ENCODE results near the gene ZBTB4.
A peak's percentile ranks its signal among the peaks of the same experiment; 100 is the strongest.
"Not testable (repeated sequence)": the region's sequence is repeated elsewhere in the genome, so short reads cannot be mapped to it uniquely, and the experiment has no call there.

ZBTB4 gene

DNA sequence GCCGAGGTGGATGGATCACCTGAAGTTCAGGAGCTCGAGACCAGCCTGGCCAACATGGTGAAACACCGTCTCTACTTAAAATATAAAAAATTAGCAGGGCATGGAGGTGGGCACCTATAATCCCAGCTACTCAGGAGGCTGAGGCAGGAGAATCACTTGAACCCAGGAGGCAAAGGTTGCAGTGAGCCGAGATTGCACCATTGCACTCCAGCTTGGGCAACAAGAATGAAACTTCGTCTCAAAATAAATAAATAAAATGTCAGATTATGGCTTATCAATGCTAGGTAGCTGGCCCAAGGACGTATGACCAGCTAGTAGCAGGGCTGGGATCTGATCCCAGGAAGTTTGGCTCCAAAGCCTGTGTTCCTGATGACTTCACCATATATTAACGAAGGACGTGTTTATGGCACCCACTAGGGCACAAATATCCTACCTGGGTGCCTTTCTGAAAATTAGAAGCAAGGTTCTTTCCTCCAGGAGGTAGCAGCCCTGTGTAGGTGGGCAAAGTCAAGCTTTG lies 8.9 kb downstream of the ZBTB4 start:
- not testable (repeated sequence) for DNase-seq

DNA sequence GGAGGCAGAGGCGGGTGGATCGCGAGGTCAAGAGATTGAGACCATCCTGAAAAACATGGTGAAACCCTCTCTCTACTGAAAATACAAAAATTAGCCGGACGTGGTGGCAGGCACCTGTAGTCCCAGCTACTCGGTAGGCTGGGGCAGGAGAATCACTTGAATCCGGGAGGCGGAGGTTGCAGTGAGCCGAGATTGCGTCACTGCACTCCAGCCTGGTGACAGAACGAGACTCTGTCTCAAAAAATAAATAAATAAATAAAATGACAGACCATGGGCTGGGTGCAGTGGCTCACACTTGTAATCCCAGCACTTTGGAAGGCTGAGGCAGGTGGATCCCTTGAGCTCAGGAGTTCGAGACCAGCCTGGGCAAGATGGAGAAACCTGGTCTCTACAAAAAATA lies 9.6 kb downstream of the ZBTB4 start:
- DNase-seq = not testable (repeated sequence)

DNA sequence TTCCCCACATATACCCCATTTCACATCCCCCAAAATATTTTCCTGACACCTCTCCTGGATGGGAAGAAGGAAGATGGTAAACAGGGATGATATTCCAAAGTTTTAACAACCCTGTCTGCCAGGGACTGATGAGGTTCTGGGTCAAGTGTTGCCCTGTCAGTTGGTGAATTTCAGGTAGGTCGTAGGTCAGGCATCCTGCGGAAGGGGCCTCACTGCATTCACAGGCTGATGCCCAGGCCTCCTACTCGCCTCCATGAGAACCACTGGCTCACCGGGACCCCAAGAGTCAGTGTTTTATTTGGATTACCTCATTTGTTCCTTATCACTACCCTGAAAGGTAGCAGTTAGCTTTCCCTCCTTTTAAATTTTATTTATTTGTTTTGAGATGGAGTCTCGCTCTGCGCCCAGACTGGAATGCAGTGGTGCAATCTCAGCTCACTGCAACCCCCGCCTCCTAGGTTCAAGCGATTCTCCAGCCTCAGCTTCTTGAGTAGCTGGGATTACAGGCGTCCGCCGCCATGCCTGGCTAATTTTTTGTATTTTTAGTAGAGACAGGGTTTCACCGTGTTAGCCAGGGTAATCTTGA lies 10.5 kb downstream of the ZBTB4 start:
- no peak for DNase-seq

DNA sequence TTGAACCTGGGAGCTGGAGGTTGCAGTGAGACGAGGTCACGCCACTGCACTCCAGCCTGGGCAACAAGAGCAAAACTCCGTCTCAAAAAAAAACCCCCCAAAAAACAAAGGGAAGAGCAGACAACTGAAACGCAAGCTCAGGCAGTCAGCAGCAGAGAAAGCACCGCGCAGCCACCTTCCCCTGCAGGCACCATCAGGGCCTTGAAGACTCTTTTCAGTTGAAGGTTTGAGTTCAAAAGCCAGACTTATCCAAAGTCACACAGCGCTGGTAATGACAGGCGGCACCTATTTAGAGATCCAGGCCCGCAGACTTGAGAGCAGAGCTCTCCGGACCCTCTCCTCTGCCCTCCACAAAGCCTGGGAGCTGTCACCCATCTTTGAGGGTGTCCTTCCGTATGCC lies 11.1 kb downstream of the ZBTB4 start:
- no peak for DNase-seq

DNA sequence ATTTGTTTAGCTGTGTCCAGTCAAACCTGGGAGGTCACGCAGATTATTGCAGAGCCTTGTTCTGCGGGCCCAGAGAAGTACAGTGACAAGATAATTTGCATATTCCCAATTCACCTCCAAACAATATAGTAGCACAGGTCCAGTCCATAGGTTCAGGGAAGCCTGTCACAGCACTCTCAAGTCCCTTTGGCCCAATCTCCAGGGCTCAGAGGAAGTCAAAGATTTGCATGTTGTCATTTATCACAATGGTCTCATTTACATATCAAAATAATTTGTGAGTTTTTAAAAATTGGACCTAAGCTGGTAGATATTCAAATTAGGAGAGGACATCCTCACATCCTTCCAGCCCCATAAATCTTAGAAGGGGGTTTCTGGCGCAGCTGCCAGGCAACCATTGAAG lies 11.9 kb downstream of the ZBTB4 start:
- DNase-seq = no peak

DNA sequence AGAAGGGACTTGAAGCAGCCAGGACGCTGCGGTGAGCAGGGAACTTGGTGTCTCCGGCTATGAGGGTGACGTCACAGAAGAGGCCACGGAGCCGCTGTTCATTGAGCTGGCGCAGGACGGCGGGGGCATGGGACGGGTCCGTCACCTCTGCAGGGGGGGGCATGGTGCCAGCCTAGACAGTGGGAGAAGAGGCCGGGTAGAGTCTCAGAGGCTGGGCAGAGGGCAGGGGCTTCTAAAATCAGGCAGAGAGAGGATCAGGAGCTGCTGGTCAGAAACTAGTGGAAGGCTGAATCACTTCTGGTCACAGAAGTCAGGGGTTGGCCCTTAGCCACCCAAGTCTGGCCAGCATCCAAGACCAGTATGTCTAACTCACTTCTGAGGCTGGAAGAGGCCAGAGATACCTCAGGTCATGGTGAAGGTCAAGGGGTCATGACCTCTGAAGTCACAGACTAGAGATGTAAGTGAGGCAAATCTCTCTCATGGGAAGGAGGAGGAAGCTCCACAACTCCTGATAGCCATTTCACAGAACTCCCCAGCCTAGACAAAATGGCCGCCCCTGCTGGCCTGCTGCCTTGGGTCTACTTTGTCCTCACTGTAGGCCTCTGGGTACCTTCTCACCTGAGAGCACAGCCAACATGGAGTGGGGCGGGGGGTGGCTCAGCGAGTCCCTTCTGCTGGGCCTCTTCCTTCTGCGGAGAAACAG lies 12.6 kb downstream of the ZBTB4 start:
- no peak for DNase-seq

DNA sequence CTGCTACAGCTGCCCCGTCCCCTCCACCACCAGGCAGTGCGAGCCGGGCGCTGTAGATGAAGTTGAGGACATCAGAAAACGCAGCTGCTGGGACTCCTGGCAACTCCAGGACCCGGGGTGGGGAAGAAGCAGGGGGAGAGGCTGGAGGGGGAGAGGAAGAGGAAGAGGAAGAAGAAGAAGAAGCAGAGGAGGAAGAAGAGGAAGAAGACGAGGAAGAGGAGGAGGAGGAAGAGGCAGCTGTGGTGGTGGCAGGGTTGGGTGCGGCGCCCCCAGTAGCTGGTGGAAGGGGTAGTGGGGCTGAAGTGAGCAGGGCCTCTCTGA lies 13.2 kb downstream of the ZBTB4 start:
- no peak for DNase-seq

DNA sequence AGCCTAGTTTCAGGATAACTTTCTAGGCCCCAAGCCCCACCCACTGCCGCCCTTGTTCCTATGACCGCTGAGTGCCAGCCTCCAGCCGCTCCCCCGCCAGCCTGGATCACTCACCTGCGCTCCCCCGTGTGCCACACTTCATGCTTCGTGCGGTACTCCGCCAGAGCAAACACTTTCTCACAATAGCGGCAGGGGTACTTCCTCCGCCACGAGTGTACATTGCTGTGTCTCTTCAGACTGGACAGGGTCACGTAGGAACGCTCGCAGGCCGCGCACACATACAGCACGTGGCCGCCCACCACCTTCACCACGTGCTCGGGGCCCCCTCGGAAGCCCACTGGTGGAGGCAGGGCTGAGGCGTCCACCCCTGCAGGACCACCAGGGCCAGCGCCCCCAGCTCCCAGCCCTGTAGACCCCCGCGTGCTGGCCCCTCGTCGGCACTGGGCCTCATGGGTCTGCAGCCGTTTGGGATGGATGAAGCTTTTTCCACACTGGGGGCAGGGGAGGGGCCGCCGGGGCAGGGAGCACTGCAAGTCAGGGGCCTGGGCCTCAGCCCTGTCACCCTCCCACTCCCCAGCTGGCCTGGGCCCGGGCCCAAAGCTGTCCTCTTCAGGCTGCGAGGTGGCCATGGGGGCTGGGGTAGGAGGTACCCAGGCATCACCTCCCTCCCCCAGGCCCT lies 13.7 kb downstream of the ZBTB4 start:
- no peak for DNase-seq

DNA sequence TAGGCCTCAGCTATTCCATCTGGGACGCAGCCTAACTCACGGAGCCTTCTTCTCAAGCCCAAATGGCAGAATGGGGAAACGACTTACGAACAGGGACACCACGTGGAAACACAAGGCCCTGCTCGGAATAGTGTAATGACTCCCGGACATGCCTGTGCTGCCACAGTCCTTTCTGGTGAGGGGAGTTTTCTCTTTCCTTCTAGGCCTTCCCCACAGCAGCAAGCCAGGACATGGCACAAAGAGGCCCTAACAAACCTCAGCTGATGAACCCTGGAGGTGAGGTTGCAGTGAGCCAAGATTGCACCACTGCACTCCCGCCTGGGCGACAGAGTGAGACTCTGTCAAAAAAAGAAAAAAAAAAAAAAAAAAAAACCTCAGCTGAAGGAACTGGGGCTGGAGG lies 15.3 kb downstream of the ZBTB4 start:
- DNase-seq = no peak

DNA sequence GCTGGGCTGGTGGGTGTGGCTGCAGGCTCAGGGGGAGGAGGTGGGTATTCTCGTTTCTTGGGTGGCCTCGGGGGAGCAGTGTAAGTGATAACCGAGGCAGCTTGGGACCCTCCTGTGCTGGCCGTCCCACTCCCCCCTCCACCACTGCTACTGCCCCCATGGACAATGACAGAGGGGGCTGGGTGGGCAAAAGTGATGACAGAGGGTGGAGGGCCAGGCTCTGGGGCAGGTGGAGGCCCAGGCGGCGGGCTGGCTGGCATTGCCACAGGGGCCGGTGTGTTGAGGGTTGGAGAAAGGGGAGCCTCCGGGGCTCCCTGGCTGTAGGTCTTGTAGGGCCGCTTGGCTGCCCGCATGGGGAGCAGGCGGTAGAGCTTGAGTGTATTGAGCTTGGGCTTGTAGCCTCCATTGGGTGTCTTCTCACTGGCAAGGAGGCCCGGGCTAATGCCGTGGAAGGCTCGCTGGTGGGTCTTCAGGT lies 16.0 kb downstream of the ZBTB4 start:
- no peak for DNase-seq

DNA sequence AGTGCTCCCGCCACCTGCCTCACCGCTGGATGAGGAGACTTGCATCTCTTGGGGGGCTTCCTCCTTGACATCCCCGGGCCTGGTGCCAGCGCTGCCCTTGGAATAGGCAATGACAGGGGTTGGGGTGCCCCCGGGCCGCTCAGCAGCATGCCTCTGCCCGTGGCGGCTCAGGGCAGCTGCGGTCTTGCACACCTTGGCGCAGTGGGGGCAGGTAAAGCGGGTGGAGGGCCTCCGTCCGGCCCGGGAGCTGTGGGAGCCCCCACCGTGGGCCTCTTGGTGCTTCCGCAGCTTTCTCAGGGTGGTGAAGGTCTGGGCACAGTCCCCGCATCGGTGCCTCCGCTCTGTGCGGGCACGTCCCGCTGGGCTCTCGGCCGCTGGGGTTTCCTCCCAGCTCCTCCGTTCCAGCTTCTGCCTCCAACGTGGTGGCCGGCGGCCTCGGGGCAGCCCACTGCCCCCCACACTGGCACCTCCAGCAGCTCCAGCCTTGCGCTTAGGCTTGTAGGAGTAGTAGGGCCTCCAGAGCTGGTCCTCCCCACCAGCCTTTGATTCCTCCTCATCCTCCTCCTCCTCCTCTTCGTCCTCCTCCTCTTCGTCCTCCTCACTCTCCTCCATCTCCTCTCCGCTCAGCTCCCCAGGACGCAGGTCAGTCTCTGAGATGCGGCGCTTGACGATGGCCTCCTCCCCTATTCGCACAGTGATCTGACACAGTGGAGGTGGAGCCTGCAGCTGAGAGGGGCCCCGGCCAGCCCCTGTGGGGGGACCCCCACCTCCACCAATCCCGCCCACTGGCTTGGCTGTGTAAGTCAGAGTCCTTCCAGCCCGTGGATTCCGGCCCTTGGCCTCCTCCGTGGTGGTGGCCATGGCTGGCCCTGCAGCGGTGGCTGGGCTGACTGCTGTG lies 16.7 kb downstream of the ZBTB4 start:
- no peak for DNase-seq

DNA sequence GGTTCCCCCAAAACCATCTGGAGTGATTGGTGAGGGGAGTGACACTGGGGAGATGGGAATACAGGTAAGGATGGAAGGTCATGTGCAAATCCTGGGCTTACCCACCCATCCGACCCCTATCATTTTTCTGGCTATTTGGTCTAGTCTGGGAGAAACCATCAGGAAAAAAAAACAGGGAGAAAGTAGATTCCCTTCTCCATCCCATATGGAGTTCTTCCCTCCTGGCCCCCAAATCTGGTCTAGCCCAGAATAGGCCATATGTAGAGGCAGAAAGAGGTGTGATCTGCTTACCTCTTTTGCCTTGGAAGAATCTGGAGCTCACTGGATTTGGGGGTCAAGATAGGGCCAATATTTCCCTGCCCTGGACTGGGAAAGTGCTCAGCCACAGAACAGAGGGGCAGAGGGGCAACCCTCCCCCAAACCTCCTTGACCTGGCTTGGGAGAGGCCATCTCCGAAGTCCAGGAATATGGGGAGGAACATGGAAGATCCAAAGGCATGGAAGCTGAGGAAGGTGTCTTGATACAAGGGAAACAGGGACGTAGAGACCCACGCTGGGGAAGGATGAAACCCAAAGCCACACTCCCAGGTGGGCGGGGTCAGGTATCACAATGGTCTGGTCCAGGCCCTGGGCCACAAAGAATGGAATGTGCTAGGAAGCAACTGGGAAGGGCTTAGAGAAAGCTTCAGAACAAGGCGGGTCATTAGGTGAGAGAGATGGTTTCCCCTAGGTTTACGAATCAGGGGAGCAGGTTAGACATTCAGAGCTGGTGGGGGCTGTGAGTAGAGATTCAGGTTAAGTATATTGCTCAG lies 18.4 kb downstream of the ZBTB4 start:
- DNase-seq = no peak

DNA sequence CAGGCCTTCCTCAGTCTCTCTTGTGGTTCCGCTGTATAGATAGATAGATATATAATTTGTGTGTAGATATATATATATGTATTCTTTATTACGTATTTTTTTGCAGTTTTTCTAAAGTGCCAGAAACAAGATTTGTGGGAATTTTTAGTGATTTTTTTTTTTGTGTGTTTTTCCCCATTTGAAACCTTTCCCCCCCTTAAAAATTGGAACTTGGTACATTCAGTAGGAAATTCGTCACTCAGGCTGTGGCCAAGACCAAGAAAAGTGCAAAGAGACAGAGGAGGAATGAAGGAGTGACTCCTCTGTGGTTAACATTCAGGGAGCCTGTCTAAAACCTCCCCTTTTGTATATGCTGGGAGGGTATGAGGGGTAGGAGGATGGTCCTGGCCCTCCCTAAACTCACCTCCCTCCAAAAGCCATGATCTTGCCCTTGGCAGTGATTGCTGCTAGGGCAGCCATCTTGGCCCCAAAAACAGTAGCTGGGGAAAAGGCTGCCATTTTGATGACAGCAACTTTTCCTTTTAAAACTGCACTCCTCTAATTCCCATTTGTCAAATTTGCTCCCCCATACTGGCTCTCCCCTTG lies 19.4 kb downstream of the ZBTB4 start:
- DNase-seq = no peak

DNA sequence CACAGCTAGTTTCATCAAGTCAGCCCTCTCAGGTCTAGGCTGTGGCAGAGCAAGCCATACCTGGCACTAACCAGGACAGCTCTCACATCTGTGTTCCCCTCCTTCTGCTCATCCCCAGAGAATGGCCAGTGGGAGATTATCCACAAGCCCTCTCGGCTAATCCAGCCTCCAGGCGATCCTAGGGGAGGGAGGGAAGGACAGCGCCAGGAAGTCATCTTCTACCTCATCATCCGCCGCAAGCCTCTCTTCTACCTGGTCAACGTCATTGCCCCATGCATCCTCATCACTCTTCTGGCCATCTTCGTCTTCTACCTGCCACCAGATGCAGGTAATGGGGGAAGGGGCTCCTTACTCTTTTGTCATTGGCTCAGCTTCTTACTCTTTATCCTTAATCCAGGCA lies 31.0 kb downstream of the ZBTB4 start:
- no peak for DNase-seq

DNA sequence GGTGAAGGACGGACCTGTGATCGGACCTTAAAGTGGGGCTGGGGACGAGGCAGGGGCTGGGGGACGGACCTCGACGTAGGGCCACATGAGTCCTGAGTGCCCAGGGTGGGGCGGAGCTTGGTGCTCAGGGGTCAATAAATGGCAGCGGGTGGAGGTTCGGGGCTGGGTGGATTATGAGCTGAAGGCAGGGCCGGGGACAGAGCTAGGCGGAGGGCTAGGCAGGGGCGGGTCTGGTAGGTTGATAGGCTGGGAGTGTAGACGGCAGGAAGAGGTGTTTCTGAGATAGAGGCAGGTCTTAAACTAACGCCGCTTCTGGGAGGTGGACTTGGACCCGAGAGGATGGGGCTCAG lies 33.8 kb downstream of the ZBTB4 start:
- peak in 1 of 4 experiments; percentile 20 for DNase-seq

DNA sequence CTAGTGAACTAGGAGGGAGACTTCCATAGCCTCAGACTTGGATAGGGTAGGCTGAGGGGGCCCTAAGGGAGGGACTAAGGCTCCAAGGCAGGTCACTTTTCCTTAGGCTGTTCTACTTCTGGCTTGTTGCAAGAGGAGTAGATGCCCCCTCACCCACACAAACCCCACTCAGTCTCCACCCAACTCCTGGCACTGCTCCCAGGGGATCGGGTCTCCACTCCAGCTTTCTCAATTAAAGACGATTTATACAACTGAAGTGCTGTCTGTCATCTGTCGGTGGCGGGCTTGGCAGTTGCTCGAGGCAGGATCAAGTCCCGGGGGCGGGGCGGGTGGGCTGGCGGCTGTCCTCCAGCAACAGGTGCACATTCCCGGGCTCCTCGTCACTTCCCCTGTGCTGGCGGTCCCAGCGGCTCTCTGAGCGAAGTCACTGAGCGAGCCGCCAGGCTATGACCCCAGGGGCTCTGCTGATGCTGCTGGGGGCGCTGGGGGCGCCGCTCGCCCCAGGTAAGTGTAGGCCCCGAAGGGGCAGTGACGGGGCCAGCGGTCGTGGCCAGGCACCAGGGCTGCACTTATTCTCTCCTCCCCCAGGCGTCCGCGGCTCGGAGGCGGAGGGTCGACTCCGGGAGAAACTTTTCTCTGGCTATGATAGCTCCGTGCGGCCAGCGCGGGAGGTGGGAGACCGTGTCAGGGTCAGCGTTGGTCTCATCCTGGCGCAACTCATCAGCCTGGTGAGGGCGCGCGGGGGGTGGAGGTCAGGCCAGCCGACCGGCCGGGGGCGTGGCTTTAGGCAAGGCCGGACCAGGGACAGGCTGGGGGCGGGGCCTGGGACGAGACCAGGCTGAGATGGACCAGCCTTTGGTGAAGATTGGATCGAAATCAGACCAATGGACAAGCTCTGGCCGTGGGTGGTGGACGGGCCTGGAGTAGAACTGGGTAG lies 34.5 kb downstream of the ZBTB4 start, which contains the start of gene CHRNB1:
TSS of gene CHRNB1 (plus strand) at position 380 of the 937 bp plus-strand sequence. CDS start at position 447, 67 bp downstream.
- no peak for DNase-seq

DNA sequence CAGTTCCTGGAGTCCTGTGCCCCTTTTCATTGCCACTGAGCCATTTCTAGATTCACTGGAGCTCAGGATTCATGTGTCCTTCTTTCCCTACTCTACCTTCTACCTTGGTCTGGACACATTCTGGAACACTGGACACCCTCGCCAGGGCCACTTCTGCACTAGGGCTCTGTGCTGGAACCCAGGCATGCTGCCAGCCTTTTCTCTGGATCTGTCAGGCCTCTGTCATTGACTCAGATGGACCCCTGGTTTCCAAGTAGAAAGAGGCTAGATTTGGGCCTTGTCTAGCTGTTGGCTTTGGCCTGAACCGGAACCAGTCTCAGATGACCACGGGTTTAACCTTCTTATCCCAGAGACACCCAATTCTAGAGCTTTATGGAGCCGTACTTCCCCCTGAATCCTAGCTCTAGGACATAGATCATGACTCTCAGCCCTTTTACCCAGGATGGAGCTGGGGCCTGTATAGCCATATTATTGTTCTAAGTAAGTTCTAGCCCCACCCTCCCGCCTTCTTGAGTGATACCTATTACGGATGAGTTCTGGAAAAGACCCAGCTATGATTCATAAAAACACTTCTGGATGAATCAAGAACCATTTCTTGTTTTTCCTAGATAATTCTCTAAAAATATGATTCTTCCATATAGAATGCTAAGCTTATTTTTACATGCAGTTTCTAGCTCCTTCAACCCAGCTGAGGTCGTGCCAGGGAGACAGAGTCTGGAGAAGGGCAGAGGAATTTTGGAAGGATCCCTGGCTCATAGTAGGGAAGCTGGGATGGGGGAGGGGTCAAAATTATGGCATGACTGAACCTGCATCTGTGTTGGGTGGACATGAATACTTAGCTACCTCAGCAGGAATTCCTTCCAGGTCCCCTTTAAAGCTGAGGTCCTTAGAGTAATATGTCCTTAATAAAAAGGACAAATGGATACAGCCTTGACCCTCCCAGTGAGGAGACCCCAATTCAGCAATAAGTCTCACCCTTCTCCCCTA lies 35.6 kb downstream of the ZBTB4 start:
- no peak for DNase-seq

DNA sequence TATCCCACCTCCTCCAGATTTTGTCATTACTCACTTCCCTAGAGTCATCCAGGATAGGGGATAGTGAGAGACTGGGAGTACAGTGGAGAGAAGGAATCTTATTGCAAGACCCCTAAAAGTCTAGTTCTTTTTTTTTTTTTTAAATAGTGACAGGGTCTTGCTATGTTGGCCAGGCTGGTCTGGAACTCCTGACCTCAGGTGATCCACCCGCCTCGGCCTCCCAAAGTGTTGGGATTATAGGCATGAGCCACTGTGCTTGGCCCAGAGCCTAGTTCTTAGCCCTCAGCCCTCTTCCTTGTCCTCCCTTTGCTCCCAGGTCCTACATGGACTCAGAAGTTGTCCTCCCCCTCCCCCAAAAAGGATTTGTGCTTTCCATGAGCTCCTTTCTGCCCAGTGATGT lies 37.3 kb downstream of the ZBTB4 start:
- DNase-seq = no peak

DNA sequence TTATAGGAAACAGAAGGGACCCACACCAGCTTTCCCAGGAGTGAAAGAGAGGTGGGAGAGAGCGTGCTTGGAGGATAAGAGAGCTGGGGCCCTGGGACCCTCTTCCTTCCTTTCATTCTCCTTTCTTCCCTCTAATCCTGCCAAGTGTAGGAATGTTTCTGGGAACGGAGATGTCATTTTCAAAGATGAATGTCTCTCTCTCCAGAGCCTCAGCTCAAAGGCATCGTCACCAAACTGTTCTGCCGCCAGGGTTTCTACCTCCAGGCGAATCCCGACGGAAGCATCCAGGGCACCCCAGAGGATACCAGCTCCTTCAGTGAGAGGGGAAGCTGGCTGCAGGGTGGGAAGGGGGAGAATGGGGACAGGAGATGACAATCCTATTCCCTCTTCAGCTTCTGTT lies 38.2 kb downstream of the ZBTB4 start:
- DNase-seq = no peak

All from activated naive CD4-positive, alpha-beta T cell (primary cell).